Stimulated activated CD8-positive, alpha-beta memory T cell treated with anti-CD3 and anti-CD28 coated beads, Interleukin-4, amount 100 ng/mL, for 48 hours (primary cell): ENCODE data around the gene POLDIP3.

ENCODE experiments used
- DNase-seq: peaks from one replicate; pipeline ENCODE4 v3.0.0-alpha.2; 2020

Gene POLDIP3

DNA sequence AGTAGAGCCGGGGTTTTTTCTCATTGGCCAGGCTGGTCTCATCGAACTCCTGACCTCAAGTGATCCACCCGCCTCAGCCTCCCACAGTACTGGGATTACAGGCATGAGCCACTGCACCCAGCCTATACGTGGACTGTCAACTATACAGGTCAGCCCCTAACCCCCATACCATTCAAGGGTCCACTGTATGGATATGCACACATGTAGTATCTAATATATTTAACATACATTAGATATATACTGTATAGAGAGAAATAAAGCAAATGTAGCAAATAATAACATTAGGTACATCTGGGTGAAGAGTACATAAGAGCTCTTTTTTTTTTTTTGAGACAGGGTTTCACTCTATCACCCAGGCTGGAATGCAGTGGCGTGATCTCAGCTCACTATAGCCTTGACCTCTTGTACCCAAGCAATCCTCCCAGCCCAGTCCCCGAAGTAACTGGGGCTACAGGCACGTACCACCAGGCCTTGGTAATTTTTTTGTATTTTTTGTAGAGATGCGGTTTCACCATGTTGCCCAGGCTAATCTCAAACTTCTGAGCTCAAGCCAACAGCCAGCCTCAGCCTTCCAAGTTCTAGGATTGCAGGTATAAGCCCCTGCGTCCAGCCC is 27.2 kb upstream of the POLDIP3 start:
- no peak for DNase-seq

DNA sequence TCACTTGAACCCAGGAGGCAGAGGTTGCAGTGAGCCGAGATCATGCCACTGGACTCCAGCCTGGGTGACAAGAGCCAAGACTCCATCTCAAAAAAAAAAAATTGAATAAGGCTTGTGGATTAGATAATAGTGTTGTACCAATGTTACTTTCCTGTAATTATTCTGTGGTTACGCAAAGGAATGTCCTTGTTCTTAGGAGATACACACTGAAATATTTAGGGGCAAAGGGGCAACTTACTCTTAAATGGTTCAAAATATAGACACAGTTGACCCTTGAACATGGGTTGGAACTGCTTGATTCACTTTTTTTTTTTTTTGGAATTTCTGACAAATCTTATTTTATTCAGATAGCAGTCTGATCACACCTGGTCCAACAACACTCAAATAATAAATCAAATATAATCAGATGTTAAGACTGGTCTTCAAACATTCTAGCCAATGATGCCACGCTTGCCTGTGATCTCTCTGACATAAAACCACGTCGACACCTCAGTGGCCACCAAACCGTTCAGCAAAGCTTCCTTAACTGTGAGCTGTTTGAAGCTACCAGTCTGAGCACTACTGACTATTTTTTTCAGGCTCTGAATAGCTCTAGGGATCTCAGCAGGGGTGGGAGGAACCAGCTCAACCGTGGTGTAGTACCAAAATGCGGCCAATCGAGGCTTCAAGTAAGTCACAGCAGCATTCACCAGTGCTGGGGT is 25.0 kb upstream of the POLDIP3 start:
- DNase-seq, result no peak

DNA sequence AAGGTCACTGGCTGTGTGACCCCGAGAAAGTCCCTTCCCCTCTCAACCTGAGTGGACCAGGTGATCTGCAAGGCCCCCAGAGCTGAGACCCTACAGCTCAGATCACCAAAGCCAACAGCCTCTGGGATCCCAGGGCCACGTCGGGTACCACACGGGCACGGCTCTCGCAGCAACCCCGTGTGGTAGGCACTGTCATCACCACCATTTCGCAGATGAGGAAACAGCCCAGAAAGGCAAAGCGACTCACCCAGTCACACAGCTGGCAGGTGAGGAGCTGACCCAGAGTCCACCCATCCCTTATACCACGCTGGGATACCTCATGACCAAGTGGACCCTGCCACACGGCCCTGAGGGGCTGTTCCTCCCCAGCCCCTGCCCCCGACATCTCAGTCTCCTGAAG is 22.9 kb upstream of the POLDIP3 start:
- no peak for DNase-seq

DNA sequence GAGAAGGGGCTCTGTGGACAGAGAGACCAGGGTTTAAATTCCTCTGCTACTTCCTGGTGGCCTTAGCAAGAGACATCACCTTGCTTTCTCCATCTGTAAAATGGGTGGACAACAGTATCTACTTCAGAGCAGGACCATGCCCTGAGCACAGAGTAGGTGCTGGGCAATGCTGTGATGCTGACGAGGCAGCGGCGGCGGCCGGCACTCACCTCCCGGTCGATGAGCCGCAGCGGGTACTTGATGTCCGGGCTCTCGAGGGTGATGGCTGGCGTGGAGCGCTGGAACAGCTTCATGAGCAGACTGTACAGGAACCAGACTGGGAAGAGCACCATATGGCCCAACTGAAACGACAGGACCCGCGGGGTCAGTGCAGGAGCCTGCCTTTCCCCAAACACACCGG is 21.8 kb upstream of the POLDIP3 start:
- no peak for DNase-seq

DNA sequence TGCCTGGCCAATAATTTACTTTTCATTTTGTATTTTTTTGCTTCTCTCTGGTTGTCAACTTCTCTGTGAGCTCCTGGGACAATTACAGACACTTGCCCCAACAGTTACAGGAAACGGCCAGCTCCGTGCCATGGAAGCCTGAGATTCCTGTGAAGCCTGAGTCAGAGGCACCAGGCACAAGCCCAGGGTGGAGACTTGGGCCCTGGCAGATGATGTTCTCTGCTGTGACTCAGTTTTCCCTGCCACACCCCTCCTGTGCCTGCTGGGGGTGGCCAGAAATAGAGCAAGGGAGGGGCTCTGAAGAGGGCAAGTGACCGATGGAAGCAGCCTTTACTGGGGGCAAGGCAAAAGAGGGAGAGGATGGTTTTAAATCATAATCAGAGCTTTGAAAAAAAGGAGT is 20.8 kb upstream of the POLDIP3 start:
- peak; percentile 37 for DNase-seq

DNA sequence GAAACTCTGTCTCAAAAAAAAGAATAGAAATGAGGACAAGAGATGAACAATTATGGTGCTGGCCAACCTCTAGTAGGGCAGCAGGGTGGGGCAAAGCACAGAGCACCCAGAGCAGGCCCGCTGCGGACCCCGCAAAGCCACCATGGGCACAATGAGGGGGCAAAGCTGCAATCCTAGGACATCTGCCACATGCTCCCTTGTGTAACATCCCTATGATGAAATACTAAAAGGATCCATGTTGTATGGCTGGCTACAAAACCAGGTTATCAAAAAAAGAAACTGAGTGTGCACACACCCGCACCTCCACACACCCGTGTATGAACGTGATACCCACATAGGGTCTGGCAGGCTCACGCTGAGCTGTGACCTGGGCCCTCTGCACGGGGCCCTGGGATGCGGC is 18.3 kb upstream of the POLDIP3 start:
- DNase-seq, result no peak

DNA sequence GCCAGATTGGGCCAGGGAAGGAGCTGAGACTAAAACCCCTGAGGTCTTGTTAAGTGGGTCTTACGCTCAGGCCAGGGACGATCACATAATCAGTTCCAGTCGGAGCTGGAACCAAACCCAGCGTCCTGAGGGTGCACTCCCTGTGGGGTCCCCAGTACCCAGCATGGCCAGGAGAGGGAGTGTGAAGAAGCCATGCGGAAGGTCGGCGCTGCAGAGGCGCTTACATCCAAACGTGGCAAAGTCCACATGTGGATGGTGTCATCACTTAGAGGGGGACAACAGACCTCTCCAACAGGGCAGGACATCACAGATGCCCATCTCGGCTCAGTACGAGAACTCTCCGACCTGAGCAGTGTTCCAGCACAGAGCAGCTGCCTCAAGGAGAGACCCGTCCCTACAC is 17.4 kb upstream of the POLDIP3 start:
- DNase-seq, result no peak

DNA sequence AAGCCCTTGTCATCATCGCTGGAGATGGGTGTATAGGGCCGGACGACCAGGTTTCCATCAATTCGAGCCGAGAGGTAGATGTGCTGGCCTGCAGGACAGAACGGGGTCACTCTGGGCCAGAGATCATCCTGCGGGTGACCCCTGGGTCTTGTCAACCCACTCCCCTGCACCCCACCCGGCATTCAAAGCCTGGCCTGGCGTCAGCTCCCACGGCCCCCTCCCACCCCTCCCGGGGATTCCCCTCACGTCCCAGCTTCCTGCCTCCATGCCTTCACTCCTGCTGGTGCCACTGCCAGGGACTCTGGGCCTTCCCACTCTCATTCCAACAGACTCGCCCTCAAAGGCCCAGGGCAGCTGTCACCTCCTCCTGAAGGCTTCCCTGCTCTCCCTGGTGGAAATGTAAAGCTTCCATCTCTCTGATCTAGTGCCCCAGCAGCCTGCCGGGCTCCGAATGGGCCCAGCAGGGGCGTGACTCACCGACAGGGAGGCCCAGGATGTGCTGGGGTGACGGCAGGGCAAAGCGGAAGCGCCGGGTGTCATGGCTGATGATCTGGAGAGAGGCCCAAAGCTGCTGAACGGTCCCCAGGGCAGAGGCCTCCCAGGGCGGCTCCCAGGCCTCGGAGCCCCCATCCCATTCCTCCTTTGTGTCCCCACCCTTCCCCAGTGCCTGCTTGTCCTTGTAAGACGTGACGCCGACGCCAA is 16.4 kb upstream of the POLDIP3 start:
- no peak for DNase-seq

DNA sequence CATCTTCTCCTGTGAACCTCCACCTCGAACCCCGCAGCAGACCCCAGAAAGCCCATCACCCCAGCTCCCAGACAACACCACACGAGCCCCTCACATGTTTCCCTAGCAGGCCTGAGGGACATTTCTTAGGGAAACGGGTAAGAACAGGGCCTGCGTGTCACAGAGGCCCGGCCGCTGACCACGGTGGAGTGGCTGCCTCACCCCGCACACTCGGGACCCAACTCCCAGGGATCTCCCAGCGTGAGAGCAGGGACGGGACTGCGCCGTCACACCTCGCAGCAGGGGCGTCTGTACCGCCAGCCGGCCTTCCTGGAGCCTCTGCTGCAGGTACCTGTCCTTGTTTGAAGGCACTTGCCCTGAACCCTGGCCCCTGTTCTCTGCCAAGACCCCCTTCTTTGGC is 15.5 kb upstream of the POLDIP3 start:
- no peak for DNase-seq

DNA sequence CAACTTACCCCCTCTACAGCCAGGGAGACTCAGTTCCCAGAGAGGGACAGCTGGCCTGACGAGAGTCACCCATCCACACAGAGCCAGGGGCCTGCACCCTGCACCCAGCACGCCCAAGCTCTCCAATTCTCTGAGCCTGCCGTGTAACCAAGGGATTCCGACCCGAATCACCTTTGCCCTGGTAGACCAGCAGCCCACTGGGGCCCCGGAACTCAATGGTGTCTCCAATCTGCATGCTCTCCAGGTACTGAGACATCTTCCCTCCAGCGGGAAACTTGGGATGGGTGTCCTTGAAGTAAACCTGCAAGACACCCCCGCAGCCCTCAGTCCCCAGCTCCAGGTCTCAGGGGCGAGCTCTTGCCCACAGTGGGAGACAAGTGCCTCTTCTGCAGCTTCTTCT is 13.3 kb upstream of the POLDIP3 start:
- no peak for DNase-seq

DNA sequence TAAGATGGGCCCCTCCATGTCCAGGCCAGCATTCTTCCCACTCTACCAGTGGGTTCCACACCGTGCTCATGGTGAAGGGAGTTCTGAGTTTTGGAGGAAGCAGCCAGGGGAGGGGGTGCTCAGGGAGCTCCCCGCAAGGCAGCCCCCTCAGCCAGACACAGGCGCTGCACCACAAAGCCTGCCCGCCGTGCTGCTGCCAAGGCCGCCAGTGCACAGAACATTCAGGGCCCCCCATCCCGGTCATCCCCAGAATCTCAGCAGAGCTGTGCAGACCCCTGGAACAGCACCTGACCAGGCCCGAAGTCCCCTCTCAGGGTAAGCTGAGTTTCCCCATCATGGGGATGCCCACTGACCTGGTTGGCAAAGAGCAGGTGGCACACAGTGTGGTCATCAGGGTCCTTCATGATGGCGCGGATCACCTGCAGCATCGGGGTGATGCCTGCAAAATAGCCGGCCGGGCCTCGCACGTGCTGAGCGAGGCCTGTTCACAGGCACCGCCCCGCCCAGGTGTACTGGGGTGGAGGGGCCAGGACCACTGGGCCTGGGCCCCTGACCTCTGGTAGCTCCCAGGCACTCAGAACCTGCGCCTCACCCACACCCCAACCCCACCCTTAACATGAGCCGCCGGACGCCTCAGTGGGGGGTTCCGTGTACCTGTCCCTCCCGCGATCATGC is 12.4 kb upstream of the POLDIP3 start:
- DNase-seq, result no peak

DNA sequence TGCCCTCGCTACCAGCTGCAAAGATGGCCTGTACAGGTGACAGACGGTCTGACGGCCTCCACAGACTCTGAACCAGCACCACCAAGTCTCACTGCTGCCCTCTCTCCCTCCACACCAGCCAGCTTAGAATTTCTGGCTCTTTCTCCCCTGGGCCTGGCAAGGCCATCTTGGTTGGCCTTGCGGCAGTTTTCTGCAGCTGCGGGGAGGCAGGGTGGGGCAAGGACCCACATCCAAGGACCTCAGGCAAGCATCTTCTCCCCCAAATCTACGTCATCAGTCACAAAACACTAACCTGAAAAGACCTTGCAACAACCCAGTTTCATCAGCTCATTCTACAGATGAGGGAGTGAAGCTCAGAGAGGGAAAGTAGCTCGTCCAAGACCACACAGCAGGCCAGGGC is 11.7 kb upstream of the POLDIP3 start:
- no peak for DNase-seq

DNA sequence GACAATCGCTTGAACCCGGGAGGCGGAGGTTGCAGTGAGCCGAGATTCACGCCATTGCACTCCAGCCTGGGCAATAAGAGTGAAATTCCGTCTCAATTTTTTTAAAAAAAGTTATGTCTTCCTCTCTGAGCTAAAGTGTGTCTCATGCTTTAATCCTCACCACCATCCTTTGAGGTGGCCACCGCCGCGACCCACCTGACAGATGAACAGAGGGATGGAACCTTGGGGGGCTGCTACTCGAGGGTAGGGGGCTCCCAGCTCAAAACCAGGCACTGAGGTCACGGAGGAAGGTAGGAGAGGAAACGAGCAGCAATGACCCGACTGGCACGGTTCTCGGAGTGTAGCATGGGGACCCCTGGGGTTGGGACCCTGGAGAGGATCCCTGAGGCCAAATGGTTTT is 10.7 kb upstream of the POLDIP3 start:
- DNase-seq, result no peak

DNA sequence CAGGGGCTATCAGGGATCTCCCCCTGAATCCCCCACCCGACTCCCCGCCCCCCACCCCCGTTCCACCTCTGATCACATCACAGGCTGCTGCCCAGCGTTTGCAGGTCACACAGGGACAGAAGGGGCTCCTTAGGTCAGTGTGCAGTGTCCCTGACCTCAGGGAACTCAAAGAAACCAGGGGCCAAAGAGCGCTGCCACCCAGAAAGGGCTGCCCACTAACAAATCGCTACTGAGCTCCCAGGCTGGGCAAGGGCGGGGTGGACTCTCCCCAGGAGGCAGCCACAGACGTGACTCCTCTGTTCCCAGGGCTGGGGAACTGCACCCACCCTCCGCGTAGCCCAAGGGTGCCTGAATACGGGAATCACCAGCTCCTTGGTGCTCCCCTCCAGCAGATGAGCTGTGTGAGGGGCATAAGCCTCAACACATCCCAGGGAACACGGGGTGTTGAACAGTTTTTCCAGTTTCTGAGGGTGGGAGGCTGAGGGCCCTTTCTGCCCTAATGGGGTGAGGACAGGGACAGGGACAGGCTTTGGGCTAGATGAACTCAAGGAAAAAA is 9.9 kb upstream of the POLDIP3 start:
- no peak for DNase-seq

DNA sequence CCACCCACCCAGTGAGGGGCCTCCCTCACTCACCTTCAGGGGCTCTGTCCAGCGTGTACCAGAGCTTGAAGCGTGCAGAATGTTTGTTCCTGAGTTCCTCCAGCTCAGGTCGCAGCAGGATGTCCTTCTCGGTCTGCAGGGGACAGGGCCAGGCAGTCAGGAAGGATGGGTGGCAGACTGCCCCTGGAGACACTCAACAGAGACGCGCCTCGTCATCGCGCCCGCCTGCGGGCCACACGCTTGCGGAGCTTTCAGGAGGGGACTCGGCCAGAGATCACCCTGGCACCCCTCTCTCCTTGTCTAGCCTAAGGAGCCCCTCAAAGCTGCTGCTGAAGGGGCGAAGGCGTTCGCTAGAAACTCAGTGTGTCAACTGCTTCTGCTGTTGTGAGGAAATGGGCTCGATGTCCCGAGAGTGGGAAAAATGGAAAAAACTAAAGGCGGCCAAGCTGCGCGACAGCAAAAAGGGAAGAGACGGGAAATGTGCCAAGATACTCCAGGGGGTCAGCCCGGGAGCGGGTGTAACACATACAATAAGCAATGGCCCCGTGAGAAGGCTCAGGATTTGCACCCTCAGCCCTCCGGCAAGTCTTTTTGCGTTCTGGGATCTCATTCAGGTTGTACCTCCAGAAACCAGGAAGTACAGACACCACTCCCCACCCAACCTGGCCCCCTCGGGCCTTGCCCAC is 9.2 kb upstream of the POLDIP3 start:
- no peak for DNase-seq

DNA sequence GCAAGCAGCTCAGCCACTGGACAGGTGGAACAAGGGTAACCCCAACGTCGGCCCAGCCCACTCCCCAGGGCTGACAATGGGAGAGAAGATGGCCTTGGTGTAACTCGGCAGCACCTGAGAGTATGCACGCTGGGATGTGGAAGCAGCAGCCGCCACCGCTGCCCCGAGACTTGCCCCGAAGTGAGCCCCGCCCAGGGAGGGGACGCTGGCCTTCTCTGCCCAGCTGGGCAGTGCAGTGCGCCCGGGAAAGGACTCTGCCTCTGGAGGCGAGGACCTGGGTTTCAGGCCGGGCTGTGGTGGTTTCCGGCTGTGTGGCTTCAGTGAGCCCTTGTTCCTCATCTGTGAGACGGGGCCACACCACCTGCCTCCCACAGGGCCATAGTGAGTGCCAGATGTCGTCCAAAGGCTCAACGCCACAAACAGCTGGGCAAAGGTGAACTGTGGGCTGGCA is 8.6 kb upstream of the POLDIP3 start:
- no peak for DNase-seq

DNA sequence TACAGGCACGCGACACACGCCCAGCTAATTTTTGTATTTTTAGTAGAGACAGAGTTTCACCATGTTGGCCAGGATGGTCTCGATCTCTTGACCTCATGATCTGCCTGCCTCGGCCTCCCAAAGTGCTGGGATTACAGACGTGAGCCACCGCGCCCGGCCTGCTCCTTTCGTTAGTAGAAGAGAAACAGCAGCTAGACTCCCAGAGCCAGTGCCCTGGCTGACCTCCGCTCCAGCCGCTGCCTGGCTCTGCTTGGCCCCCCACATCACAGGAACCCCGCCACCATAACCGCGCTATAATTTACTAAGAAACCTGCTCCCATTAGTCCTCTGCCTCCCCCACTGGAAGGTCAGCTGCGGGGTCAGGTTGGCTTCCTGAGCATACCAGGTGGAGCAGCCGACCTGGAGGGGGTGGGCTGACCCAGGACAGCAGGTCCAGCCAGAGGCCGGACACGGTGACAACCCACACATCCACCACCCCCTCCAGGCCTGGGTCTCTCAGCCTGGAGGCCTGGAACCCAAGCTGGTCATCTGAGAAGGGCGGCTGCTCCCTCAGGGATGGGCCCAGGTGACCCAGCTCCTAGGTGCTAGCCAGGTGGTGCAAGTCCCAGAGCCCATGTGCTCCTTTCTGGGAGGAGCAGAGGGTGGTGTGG is 7.5 kb upstream of the POLDIP3 start:
- no peak for DNase-seq

DNA sequence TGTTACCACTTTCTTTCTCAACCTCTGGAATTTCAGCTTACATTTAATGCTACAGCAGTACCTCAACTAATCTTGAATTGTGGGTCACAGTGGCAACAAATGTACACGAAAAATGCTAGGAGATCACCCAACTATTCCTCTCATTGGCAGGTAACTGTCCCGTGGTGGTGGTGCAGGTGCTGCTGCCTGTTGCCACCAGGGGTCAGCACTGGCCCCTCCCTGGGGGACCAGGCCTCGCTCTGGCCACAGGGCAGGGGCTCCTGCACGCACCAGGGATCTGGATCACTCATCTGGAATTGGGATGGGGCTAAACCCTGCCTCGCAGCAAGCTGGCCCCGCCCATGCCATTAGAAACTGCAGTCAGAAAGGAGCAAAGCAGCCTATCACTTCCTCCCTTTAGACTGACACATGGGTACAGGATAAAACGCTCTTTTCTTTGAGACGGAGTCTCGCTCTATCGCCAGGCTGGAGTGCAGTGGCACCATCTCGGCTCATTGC is 6.9 kb upstream of the POLDIP3 start:
- peak; percentile 71 for DNase-seq

DNA sequence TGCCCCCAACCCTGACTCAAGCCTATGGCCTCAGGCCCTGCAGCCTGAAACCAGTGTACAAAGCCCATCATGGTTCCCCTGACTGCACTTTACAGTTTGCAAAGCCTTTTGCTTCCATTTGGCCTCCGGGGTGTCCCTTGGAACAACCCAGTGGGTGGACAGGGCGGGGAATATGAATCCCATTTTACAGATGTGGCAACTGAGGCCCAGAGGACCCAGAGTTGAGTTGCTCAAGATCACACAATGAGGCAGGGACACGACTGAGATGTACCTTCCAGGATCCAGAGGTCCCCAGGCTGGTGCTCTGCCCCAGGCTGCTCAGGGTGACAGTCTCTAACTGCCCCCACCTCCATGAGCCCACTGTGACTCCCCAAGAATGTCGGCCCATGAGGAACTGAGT is 5.4 kb upstream of the POLDIP3 start:
- no peak for DNase-seq

DNA sequence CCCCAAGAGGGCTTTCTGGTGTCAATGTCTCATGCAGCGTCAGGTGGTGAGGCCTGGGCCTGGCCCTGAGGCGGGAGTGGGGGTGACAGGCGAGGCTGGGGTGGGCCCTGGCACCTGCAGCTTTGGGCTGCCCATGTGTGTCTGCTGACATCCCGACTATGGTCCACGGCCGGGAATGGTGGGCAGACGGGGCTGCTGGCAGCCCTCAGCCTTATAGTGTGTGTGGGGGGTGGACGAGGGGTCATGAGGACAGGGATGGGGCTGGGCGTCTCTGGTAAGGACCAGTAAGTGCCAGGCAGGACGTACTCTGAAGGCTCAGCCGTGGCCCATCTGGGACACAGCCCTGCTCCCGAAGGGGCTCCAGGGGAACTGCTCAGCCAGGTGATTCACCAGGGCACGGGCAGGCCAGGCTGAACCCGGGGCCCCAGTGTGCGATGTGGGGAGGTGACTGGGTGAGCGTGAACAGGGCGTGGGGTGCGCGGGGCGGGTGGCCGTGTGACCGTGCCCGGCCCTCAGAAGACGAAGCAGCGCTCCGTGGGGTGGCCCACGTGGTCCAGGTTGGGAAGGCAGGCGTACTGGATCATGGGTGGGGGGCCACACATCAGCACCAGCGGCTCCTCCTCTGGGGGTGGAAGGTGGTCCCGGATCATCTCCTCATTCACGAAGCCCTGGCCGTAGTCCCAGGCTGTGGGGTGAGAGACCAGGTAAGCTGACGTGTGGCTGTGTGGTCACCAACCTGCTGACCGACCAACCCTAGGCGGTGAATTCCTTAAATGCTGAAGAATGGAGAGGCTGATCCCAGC is 4.8 kb upstream of the POLDIP3 start:
- DNase-seq, result no peak
